Right atrium auricular region (tissue), 2 donors: Measurements from ENCODE around the gene DOCK9. TPM values are rescaled to one million over a fixed set of nuclear protein-coding genes. Genes with fewer than 3 reads are reported as not detected.
A peak's percentile ranks its signal among the peaks of the same experiment; 100 is the strongest.

Experiments used
- DNase-seq: peaks from one replicate; pipeline ENCODE4 v3.0.0-alpha.2; 2019; ENCODE audit warnings: low spot score
- H3K27ac ChIP-seq, 2 donors: fragments of 200-600 bp; sonication (generic); 1 replicate in 1 of 2; 2 replicates in 1 of 2; pipeline ENCODE4 v1.5.1; 2016 to 2019
- H3K27me3 ChIP-seq, 2 donors: fragments of 200-600 bp; sonication (generic); one replicate each; pipeline versions ENCODE4 v1.5.1 to v1.6.0; 2017 to 2019
- H3K36me3 ChIP-seq: fragments of 200-600 bp; sonication (generic); one replicate; pipeline ENCODE4 v1.5.1; 2016
- H3K4me1 ChIP-seq, 2 donors: fragments of 200-600 bp; sonication (generic); one replicate each; pipeline versions ENCODE4 v1.5.1 to v1.6.0; 2017 to 2019
- H3K4me3 ChIP-seq, 2 donors: fragments of 200-600 bp; sonication (generic); 1 replicate in 1 of 2; 2 replicates in 1 of 2; pipeline ENCODE4 v1.5.1; 2017 to 2019; ENCODE audit warnings: mild to moderate bottlenecking in 1 of 2, moderate library complexity in 1 of 2
- H3K9me3 ChIP-seq, 2 donors: fragments of 200-600 bp; sonication (generic); one replicate each; pipeline ENCODE4 v1.5.1; 2019
- total RNA-seq, 2 donors: library from RNA; depleted of rRNA; stranded (reverse); fragments of >200 nt; gene quantifications; one replicate each; pipeline ENCODE4 v1.1.0, GENCODE V29; 2016
- TF ChIP-seq, protein P1 (sequence below), 2 donors: fragments of 200-600 bp; sonication (generic); IDR thresholded peaks; one replicate each; pipeline ENCODE4 v1.5.1; 2019; ENCODE audit warnings: antibody characterized with exemption in 2 of 2

Gene DOCK9
- total RNA-seq, 2 donors from 2014 or later: 79.6 to 80.5 TPM

DNA sequence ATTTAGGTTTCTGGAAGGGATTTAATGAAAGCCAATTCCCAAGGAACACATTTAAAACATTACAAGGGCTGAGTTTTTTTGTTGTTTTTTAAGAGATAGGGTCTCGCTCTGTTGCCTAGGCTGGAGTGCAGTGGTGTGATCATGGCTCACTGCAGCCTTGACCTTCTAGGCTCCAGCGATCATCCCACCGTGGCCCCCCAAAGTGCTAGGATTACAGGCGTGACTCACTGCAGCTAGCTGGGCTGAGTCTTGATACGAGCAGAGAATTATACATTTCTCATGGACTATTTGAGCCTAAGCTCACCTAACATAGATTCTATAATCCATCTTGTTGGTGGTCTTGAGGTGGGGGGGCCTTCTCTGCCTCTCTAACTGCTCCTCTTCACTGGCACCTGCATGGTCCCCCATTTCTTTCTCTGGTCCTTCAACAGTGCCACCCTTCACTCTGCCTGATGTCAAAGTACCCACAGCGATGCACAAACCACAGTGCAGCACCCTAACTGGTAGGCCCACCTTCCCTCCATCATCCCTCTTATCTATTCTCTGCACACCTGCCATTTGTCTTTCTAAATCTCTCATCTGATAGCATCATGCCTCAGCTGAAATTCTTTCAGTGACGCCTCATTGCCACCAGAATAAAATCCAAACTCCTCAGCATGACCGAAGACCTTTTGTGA lies 37.4 kb downstream of the DOCK9 start:
- no peak overlapping the region for H3K4me3 ChIP-seq
- H3K36me3 ChIP-seq: no peaks in the 10 kb centered on the region
- no peak for DNase-seq
- H3K4me1 ChIP-seq: peaks cover 0 to 32% of the 10 kb centered on the region in 2 donors
- no peaks in the 10 kb centered on the region for H3K27me3 ChIP-seq
- TF ChIP-seq, protein P1, sequence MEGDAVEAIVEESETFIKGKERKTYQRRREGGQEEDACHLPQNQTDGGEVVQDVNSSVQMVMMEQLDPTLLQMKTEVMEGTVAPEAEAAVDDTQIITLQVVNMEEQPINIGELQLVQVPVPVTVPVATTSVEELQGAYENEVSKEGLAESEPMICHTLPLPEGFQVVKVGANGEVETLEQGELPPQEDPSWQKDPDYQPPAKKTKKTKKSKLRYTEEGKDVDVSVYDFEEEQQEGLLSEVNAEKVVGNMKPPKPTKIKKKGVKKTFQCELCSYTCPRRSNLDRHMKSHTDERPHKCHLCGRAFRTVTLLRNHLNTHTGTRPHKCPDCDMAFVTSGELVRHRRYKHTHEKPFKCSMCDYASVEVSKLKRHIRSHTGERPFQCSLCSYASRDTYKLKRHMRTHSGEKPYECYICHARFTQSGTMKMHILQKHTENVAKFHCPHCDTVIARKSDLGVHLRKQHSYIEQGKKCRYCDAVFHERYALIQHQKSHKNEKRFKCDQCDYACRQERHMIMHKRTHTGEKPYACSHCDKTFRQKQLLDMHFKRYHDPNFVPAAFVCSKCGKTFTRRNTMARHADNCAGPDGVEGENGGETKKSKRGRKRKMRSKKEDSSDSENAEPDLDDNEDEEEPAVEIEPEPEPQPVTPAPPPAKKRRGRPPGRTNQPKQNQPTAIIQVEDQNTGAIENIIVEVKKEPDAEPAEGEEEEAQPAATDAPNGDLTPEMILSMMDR (IDR thresholded peaks at IDR 0.05): no peak
- no peaks in the 10 kb centered on the region for H3K9me3 ChIP-seq
- H3K27ac ChIP-seq: peak overlapping the region in 1 of 2 donors; percentile 60

DNA sequence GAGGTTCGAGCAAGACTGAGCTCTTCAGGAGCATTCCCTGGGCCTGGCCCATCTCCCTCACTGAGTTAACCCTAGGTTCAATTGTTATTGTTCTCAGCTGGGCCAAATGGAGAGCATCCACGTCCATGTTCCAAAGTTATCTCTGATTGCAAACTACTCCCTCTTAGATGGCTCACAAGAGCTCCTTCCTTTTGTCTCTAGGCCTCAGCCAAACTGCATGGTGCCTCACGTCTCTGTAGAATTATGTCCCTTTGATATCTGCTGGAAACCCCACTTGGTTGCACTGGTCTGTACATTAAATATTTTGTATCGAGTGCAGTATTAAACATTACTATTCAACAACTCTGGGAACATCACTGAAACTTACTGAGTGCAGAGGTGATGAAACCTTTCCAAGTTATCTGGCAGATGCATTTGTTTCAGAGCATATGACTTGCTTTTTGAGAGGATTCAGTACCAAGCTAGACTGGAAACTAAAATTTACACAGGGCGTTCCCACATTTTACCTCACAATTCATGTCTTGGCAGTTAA lies 38.1 kb downstream of the DOCK9 start:
- H3K4me1 ChIP-seq: peaks cover 0 to 32% of the 10 kb centered on the region in 2 donors
- H3K27ac ChIP-seq: peak overlapping the region; percentile 4 to 60
- H3K4me3 ChIP-seq: no peak overlapping the region
- H3K36me3 ChIP-seq: no peaks in the 10 kb centered on the region
- TF ChIP-seq, protein P1 (IDR thresholded peaks at IDR 0.05): no peak
- no peak for DNase-seq
- peaks cover 0 to under 1% of the 10 kb centered on the region in 2 donors for H3K9me3 ChIP-seq
- H3K27me3 ChIP-seq: no peaks in the 10 kb centered on the region

DNA sequence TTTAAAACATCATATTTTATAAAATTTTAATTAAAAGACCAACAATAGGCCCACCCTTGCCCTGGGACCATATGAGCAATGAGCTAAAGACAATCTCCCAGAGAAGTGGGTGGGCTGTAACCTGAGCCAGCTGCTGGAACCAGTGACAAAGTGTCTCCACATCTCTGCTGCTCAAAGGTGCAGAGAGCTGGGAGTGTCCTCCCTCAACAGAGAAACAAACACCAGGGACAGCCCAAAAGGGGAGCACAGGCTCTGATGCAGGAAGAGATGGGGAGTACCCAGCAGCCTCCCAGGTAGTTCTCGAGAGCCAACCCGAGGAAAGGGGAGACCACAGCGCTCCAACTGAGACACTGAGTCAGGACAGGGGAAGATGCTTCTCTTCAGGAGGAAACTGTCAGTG lies 39.1 kb downstream of the DOCK9 start:
- Histone ChIP-seq H3K36me3 (no peaks in the 10 kb centered on the region), H3K27me3 (no peaks in the 10 kb centered on the region), H3K4me3 (no peak overlapping the region), H3K4me1 (peaks cover 0 to 32% of the 10 kb centered on the region in 2 donors), H3K9me3 (peaks cover 0 to 10% of the 10 kb centered on the region in 2 donors), H3K27ac (peak overlapping the region; percentile 4 to 60)
- no peak for DNase-seq
- TF ChIP-seq, protein P1 (IDR thresholded peaks at IDR 0.05): no peak

DNA sequence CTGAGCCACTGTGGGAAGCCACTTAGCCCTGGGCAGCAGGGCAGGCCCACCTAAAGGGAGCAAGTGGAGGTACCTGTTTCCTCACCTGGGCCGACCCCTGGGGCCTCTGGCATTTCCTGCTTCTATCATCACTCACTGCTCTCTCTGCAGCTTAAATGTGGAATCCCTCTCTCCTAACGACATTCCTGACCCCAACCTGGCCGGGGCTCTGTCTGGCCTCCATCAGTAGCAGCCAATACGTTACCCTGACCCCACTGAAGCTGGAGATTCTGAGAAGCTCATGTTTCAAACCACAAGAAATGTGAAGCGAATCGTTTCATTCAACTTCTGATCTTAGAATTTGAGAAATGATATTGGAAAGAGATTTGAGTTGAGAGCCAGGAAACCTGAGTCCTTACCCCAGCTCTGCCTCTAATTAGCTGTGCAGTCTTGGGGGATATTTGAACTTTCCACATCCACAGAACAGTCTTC lies 39.9 kb downstream of the DOCK9 start:
- TF ChIP-seq, protein P1 (IDR thresholded peaks at IDR 0.05): no peak
- H3K4me3 ChIP-seq: no peak overlapping the region
- H3K27me3 ChIP-seq: no peaks in the 10 kb centered on the region
- H3K36me3 ChIP-seq: no peaks in the 10 kb centered on the region
- peak overlapping the region in 1 of 2 donors; percentile 60 for H3K27ac ChIP-seq
- H3K9me3 ChIP-seq: peaks cover 0 to 14% of the 10 kb centered on the region in 2 donors
- DNase-seq: no peak
- H3K4me1 ChIP-seq: peaks cover 0 to 32% of the 10 kb centered on the region in 2 donors

DNA sequence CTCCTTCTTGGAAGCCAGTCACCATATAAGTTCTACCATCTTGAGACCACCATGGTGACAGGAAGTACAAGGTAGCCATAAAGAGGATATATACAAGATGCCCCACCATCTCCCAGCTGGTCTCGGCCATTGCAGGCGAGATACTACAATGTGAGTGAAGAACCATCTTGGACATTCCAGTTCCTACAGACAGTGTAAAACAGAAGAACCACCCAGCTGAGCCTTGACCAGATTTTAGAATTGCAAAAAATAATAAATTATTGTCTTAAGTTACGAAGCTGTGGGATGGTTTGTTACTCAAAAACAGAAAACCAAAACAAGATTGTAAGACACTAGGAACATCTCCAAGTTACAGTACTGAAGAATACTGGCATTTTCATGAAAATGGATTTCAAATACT lies 43.6 kb downstream of the DOCK9 start:
- no peak for DNase-seq
- Histone ChIP-seq H3K4me1 (peaks cover 0 to 17% of the 10 kb centered on the region in 2 donors), H3K9me3 (peaks cover 0 to 14% of the 10 kb centered on the region in 2 donors), H3K27me3 (no peaks in the 10 kb centered on the region), H3K4me3 (no peak overlapping the region), H3K27ac (no peak overlapping the region), H3K36me3 (no peaks in the 10 kb centered on the region)
- TF ChIP-seq, protein P1 (IDR thresholded peaks at IDR 0.05): no peak
